IMR-90 (cell line): ENCODE data around the gene CDH13. TPM values are rescaled to one million over a fixed set of nuclear protein-coding genes. Genes with fewer than 3 reads are reported as not detected.

Source experiments
- ATAC-seq: fragments of 200-7000 bp; cut with Tn5 transposase; 2 replicates; pipeline ENCODE4 v1.9.1; 2020; ENCODE audit warnings: low read depth, mild to moderate bottlenecking, moderate library complexity
- BruUV-seq: library from RNA; stranded (reverse); fragments of 400-500 nt; replicated peaks from 2 replicates; lab custom pipeline; 2021; lab: Mats Ljungman, UMichigan
- CTCF ChIA-PET: fragments of 300-600 bp; formaldehyde crosslinking; extraction: SDS; loops from one replicate; lab custom pipeline; 2021; ENCODE audit warnings: antibody characterized with exemption; lab: Yijun Ruan, JAX
- POLR2A ChIA-PET: fragments of 300-600 bp; sonication (Branson Sonifier 250); formaldehyde crosslinking; loops from one replicate; lab custom pipeline; 2022; ENCODE audit warnings: antibody characterized with exemption; ENCODE audit not compliant: unreplicated experiment; lab: Charles Lee
- DNase-seq: peaks from one replicate; pipeline ENCODE4 v3.0.0; 2013
- H2AFZ ChIP-seq: replicated peaks from 2 replicates; pipeline ENCODE3; 2013; ENCODE audit warnings: low read length, mild to moderate bottlenecking; ENCODE audit not compliant: poor library complexity
- H2AK5ac ChIP-seq: 2 replicates; pipeline ENCODE4 v1.6.1; 2013; ENCODE audit warnings: low read depth, low read length, inconsistent platforms
- H2AK9ac ChIP-seq: replicated peaks from 2 replicates; pipeline ENCODE3; 2013; ENCODE audit warnings: mild to moderate bottlenecking, low read depth, low read length, moderate library complexity; ENCODE audit not compliant: poor library complexity
- H2BK120ac ChIP-seq: 2 replicates; pipeline ENCODE4 v1.6.1; 2013; ENCODE audit warnings: low read depth, low read length, inconsistent platforms
- H2BK15ac ChIP-seq: 3 replicates; pipeline ENCODE4 v1.6.1; 2013; ENCODE audit warnings: low read depth, low read length, inconsistent platforms
- H2BK20ac ChIP-seq: 2 replicates; pipeline ENCODE4 v1.6.1; 2013; ENCODE audit warnings: low read depth, mild to moderate bottlenecking, inconsistent platforms, low read length, moderate library complexity
- H2BK5ac ChIP-seq: 2 replicates; pipeline ENCODE4 v1.6.1; 2013; ENCODE audit warnings: mild to moderate bottlenecking, low read depth, low read length, inconsistent platforms; ENCODE audit not compliant: poor library complexity, severe bottlenecking
- H3K14ac ChIP-seq: replicated peaks from 2 replicates; pipeline ENCODE4 v1.6.1; 2013; ENCODE audit warnings: low read depth, low read length, inconsistent platforms
- H3K18ac ChIP-seq: 2 replicates; pipeline ENCODE4 v1.6.1; 2013; ENCODE audit warnings: low read depth, low read length, control low read depth
- H3K23ac ChIP-seq: 2 replicates; pipeline ENCODE4 v1.6.1; 2013; ENCODE audit warnings: low read depth, low read length, inconsistent platforms
- H3K27ac ChIP-seq: 2 replicates; pipeline ENCODE4 v1.5.1; 2013; ENCODE audit warnings: mild to moderate bottlenecking, control low read depth, low read length; ENCODE audit not compliant: insufficient read depth
- H3K27me3 ChIP-seq: 2 replicates; pipeline ENCODE4 v1.6.1; 2013; ENCODE audit warnings: low read length; ENCODE audit not compliant: control insufficient read depth, insufficient read depth
- H3K36me3 ChIP-seq: 2 replicates; pipeline ENCODE4 v1.6.1; 2013; ENCODE audit warnings: low read length, mixed read lengths; ENCODE audit not compliant: control insufficient read depth, insufficient read depth
- H3K4ac ChIP-seq: 2 replicates; pipeline ENCODE4 v1.6.1; 2013; ENCODE audit warnings: low read depth, low read length, inconsistent platforms
- H3K4me1 ChIP-seq: 2 replicates; pipeline ENCODE4 v1.6.1; 2013; ENCODE audit warnings: low read length, mixed read lengths; ENCODE audit not compliant: control insufficient read depth, insufficient read depth
- H3K4me2 ChIP-seq: 2 replicates; pipeline ENCODE4 v1.6.1; 2013; ENCODE audit warnings: low read depth, mild to moderate bottlenecking, control low read depth, low read length, moderate library complexity
- H3K4me3 ChIP-seq: 2 replicates; pipeline ENCODE4 v1.5.1; 2013; ENCODE audit warnings: low read depth, mild to moderate bottlenecking, control low read depth, low read length, moderate library complexity; ENCODE audit not compliant: insufficient read depth
- H3K56ac ChIP-seq: 2 replicates; pipeline ENCODE4 v1.6.1; 2013; ENCODE audit warnings: low read length, inconsistent platforms; ENCODE audit not compliant: insufficient read depth; ENCODE audit errors: extremely low read depth
- H3K79me1 ChIP-seq, 2 experiments: 2 replicates each; pipeline ENCODE4 v1.6.1; 2013; ENCODE audit warnings: low read length in 2 of 2, inconsistent platforms in 1 of 2, low read depth in 1 of 2
- H3K9ac ChIP-seq: 2 replicates; pipeline ENCODE4 v1.6.1; 2013; ENCODE audit warnings: low read depth, low read length, control low read depth
- H3K9me1 ChIP-seq: 2 replicates; pipeline ENCODE4 v1.6.1; 2013; ENCODE audit warnings: low read length, inconsistent platforms; ENCODE audit not compliant: insufficient read depth
- H3K9me3 ChIP-seq: 2 replicates; pipeline ENCODE4 v1.6.1; 2013; ENCODE audit warnings: low read length; ENCODE audit not compliant: control insufficient read depth, insufficient read depth
- H4K20me1 ChIP-seq: 2 replicates; pipeline ENCODE4 v1.6.1; 2013; ENCODE audit warnings: low read length, inconsistent platforms; ENCODE audit not compliant: insufficient read depth
- H4K5ac ChIP-seq: 2 replicates; pipeline ENCODE4 v1.6.1; 2013; ENCODE audit warnings: mild to moderate bottlenecking, low read depth, low read length, control low read depth
- H4K8ac ChIP-seq, 2 experiments: 2 replicates each; pipeline ENCODE4 v1.6.1; 2013; ENCODE audit warnings: low read depth in 2 of 2, low read length in 2 of 2, control low read depth in 1 of 2, inconsistent platforms in 1 of 2
- H4K91ac ChIP-seq: 2 replicates; pipeline ENCODE4 v1.6.1; 2013; ENCODE audit warnings: low read depth, low read length, inconsistent platforms; ENCODE audit not compliant: insufficient read depth
- BHLHE40 ChIP-seq: fragments of 150-350 bp; IDR thresholded peaks from 2 replicates; pipeline ENCODE4 v1.6.1; 2016; ENCODE audit warnings: mild to moderate bottlenecking, low read depth, low read length
- CEBPB ChIP-seq: IDR thresholded peaks from 2 replicates; pipeline ENCODE4 v1.6.1; 2012; ENCODE audit warnings: low read depth, low read length, improper control_type of control experiment
- CHD1 ChIP-seq: IDR thresholded peaks from 2 replicates; pipeline ENCODE4 v1.6.1; 2012; ENCODE audit warnings: low read depth, low read length, improper control_type of control experiment
- ELK1 ChIP-seq: fragments of 150-350 bp; IDR thresholded peaks from 2 replicates; pipeline ENCODE4 v1.6.1; 2016; ENCODE audit warnings: low read depth, mild to moderate bottlenecking, low read length, moderate library complexity, borderline replicate concordance
- FOS ChIP-seq: fragments of 150-350 bp; IDR thresholded peaks from 2 replicates; pipeline ENCODE4 v1.6.1; 2016; ENCODE audit warnings: low read depth, low read length
- MAFK ChIP-seq: IDR thresholded peaks from 2 replicates; pipeline ENCODE4 v1.6.1; 2012; ENCODE audit warnings: low read depth, low read length, improper control_type of control experiment
- MAZ ChIP-seq: IDR thresholded peaks from 2 replicates; pipeline ENCODE4 v1.6.1; 2012; ENCODE audit warnings: low read depth, mild to moderate bottlenecking, low read length, improper control_type of control experiment, moderate library complexity, borderline replicate concordance
- MXI1 ChIP-seq: IDR thresholded peaks from 2 replicates; pipeline ENCODE4 v1.6.1; 2012; ENCODE audit warnings: low read depth, mild to moderate bottlenecking, low read length, moderate library complexity, borderline replicate concordance
- NFE2L2 ChIP-seq: fragments of 150-350 bp; IDR thresholded peaks from 2 replicates; pipeline ENCODE4 v1.6.1; 2016; ENCODE audit warnings: low read depth, mild to moderate bottlenecking, low read length
- POLR2A ChIP-seq: IDR thresholded peaks from 2 replicates; pipeline ENCODE4 v1.6.1; 2012; ENCODE audit warnings: mild to moderate bottlenecking, low read depth, low read length
- RAD21 ChIP-seq: IDR thresholded peaks from 2 replicates; pipeline ENCODE4 v1.6.1; 2012; ENCODE audit warnings: low read length, improper control_type of control experiment
- RCOR1 ChIP-seq: IDR thresholded peaks from 2 replicates; pipeline ENCODE4 v1.6.1; 2012; ENCODE audit warnings: mild to moderate bottlenecking, low read length, improper control_type of control experiment; ENCODE audit not compliant: insufficient replicate concordance
- RFX5 ChIP-seq: IDR thresholded peaks from 2 replicates; pipeline ENCODE4 v1.8.0; 2012; ENCODE audit warnings: low read depth, mild to moderate bottlenecking, low read length, moderate library complexity
- SMC3 ChIP-seq: fragments of 150-350 bp; IDR thresholded peaks from 2 replicates; pipeline ENCODE4 v1.6.1; 2016; ENCODE audit warnings: low read depth, mild to moderate bottlenecking, antibody characterized with exemption, low read length, moderate library complexity
- WGBS, 2 experiments: methylation state at CpG; one replicate each; pipeline versions ENCODE4 v1.1.5 to v1.1.7; 2013; ENCODE audit warnings: missing lambda C conversion rate in 2 of 2; ENCODE audit not compliant: insufficient read length in 1 of 2; ENCODE audit errors: extremely low coverage in 2 of 2; 5-methylcytosine and 5-hydroxymethylcytosine counted together
- dilution Hi-C: fragments of 300-500 bp; cut with HindIII; formaldehyde crosslinking; loops from one replicate; pipeline ENCODE4 v1.14.3; 2018; ENCODE audit warnings: low sequenced_read_pairs; ENCODE audit not compliant: unreplicated experiment
- in situ Hi-C: fragments of 300-500 bp; cut with MboI; formaldehyde crosslinking; loops from 3 replicates; pipeline ENCODE4 v1.14.3; 2019; ENCODE audit warnings: low sequenced_read_pairs, inconsistent platforms, mixed read lengths
- intact Hi-C: fragments of 100-400 bp; cut with micrococcal nuclease; formaldehyde crosslinking; loops from 2 replicates; pipeline ENCODE4 v1.10.0; 2022
- polyA plus RNA-seq, 3 experiments: library from polyadenylated mRNA; depleted of rRNA; stranded (reverse); fragments of >200 nt; gene quantifications; 2 replicates each; pipeline ENCODE4 v1.2.3, GENCODE V29; 2012; ENCODE audit warnings: low replicate concordance in 1 of 3
- total RNA-seq: library from RNA; depleted of rRNA; stranded (reverse); fragments of >200 nt; gene quantifications from 2 replicates; pipeline ENCODE4 v1.2.3, GENCODE V29; 2012
- TF ChIP-seq, protein P1 (sequence below): fragments of 150-350 bp; IDR thresholded peaks from 2 replicates; pipeline ENCODE4 v1.6.1; 2017; ENCODE audit warnings: mild to moderate bottlenecking, antibody characterized with exemption, low read length, low read depth
- TF ChIP-seq, protein P2 (sequence below): conservative IDR thresholded peaks from 2 replicates; pipeline ENCODE4 v1.5.1; 2012; ENCODE audit warnings: mild to moderate bottlenecking, low read depth, low read length, improper control_type of control experiment

Gene CDH13
- total and polyA plus RNA-seq, 2 of the 4 experiments (the other 2 are of a cell fraction), result 61.6 to 74.7 TPM

DNA sequence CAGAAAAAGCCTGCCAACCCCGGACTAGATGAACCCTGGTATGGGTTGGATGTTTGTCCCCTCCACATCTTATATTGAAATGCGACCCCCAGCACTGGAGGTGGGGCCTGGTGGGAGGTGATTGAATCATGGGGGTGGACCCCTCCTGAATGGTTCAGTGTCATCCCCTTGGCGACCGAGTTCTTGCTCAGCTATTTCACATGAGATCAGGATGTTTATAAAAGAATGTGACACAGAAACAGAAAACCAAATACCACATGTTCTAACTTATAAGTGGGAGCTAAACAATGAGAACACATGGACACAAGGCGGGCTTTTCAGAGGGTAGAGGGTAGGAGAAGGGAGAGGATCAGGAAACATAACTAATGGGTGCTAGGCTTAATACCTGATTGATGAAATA, 605.0 kb downstream of the CDH13 start:
- H3K4me3 ChIP-seq, result no peak overlapping the region
- H4K8ac ChIP-seq, result no peak overlapping the region
- H3K79me1 ChIP-seq, result 0 out of 4 replicates have a peak, but pooled peaks cover 0 to 3% of the 10 kb centered on the region in 2 experiments
- H3K9me3 ChIP-seq, result no peaks in the 10 kb centered on the region
- peak; percentile 55 for DNase-seq
- no peaks in the 10 kb centered on the region for H3K36me3 ChIP-seq
- H3K4me1 ChIP-seq, result peaks cover 3% of the 10 kb centered on the region; the same call in 1 of the 2 replicates
- no peak overlapping the region for H4K91ac ChIP-seq
- no peak for TF ChIP-seq SMC3
- no peak for TF ChIP-seq BHLHE40
- no peak for TF ChIP-seq MXI1
- TF ChIP-seq RAD21, result no peak
- no peak for TF ChIP-seq RFX5
- TF ChIP-seq, protein P1, sequence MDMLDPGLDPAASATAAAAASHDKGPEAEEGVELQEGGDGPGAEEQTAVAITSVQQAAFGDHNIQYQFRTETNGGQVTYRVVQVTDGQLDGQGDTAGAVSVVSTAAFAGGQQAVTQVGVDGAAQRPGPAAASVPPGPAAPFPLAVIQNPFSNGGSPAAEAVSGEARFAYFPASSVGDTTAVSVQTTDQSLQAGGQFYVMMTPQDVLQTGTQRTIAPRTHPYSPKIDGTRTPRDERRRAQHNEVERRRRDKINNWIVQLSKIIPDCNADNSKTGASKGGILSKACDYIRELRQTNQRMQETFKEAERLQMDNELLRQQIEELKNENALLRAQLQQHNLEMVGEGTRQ, result no peak
- TF ChIP-seq, protein P2, sequence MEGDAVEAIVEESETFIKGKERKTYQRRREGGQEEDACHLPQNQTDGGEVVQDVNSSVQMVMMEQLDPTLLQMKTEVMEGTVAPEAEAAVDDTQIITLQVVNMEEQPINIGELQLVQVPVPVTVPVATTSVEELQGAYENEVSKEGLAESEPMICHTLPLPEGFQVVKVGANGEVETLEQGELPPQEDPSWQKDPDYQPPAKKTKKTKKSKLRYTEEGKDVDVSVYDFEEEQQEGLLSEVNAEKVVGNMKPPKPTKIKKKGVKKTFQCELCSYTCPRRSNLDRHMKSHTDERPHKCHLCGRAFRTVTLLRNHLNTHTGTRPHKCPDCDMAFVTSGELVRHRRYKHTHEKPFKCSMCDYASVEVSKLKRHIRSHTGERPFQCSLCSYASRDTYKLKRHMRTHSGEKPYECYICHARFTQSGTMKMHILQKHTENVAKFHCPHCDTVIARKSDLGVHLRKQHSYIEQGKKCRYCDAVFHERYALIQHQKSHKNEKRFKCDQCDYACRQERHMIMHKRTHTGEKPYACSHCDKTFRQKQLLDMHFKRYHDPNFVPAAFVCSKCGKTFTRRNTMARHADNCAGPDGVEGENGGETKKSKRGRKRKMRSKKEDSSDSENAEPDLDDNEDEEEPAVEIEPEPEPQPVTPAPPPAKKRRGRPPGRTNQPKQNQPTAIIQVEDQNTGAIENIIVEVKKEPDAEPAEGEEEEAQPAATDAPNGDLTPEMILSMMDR, result no peak
- no peak for TF ChIP-seq MAZ
- TF ChIP-seq CEBPB, result no peak
- TF ChIP-seq RCOR1, result no peak
- TF ChIP-seq MAFK, result no peak
- TF ChIP-seq FOS, result no peak
- TF ChIP-seq POLR2A, result no peak
- no peak for TF ChIP-seq NFE2L2
- TF ChIP-seq ELK1, result no peak
- no peak for TF ChIP-seq CHD1
- ChIA-PET POLR2A (no interaction called here), CTCF (no interaction called here)
- no peak overlapping the region for H4K5ac ChIP-seq
- H2BK20ac ChIP-seq, result no peak overlapping the region
- H3K9me1 ChIP-seq, result peaks cover 10% of the 10 kb centered on the region
- H3K9ac ChIP-seq, result no peak overlapping the region
- H2BK15ac ChIP-seq, result no peak overlapping the region
- peak; percentile 63 for ATAC-seq
- H3K23ac ChIP-seq, result no peak overlapping the region
- intact Hi-C loops, result no loop called here
- no peak overlapping the region for H2AFZ ChIP-seq
- peak overlapping the region; percentile 67 for H2AK9ac ChIP-seq
- WGBS, 2 experiments, result no CpG with 5 or more reads among the region's 5 CpGs
- no peak overlapping the region for H3K56ac ChIP-seq
- no peaks in the 10 kb centered on the region for H3K27me3 ChIP-seq
- in situ Hi-C loops, result no loop called here
- H3K18ac ChIP-seq, result no peak overlapping the region
- no peak overlapping the region for H2AK5ac ChIP-seq
- H3K4ac ChIP-seq, result no peak overlapping the region
- peaks cover 7% of the 10 kb centered on the region; the same call in 1 of the 2 replicates for H4K20me1 ChIP-seq
- dilution Hi-C loops, result no loop called here
- no peak overlapping the region for H3K27ac ChIP-seq
- no peak overlapping the region for H2BK5ac ChIP-seq
- H2BK120ac ChIP-seq, result no peak overlapping the region
- H3K4me2 ChIP-seq, result no peak overlapping the region
- no peak overlapping the region for H3K14ac ChIP-seq
- no TSS peak for BruUV-seq
